ENCODE data around the gene EFCAB9.
"Not testable (repeated sequence)": the region's sequence is repeated elsewhere in the genome, so short reads cannot be mapped to it uniquely, and the experiment has no call there.

Gene EFCAB9

GRCh38 chr5:172188893-172189692 lies 4.9 kb upstream of the EFCAB9 start:
- no peak for DNase-seq (ENCODE audit: low read depth in 2 of 2)

- DNase-seq (ENCODE audit: low read depth in 2 of 2) = no peak
Measured at GRCh38 chr5:172189693-172190296, 4.2 kb upstream of the EFCAB9 start.

- no peak for DNase-seq (ENCODE audit: low read depth in 2 of 2)
Measured at GRCh38 chr5:172194985-172195774, 1.2 kb downstream of the EFCAB9 start.

GRCh38 chr5:172197775-172198174 lies 3.8 kb downstream of the EFCAB9 start:
- not testable (repeated sequence) for DNase-seq (ENCODE audit: low read depth in 2 of 2)

- DNase-seq (ENCODE audit: low read depth in 2 of 2) = no peak
Measured at GRCh38 chr5:172199446-172199845, 5.5 kb downstream of the EFCAB9 start.

- DNase-seq (ENCODE audit: low read depth in 2 of 2) = no peak
Measured at GRCh38 chr5:172200476-172200875, 6.5 kb downstream of the EFCAB9 start.

- not testable (repeated sequence) for DNase-seq (ENCODE audit: low read depth in 2 of 2)
Measured at GRCh38 chr5:172205984-172206383, 12.0 kb downstream of the EFCAB9 start.

- DNase-seq (ENCODE audit: low read depth in 2 of 2) = no peak
Measured at GRCh38 chr5:172207511-172207910, 13.5 kb downstream of the EFCAB9 start.

GRCh38 chr5:172209714-172210113 lies 15.7 kb downstream of the EFCAB9 start:
- no peak for DNase-seq (ENCODE audit: low read depth in 2 of 2)

GRCh38 chr5:172211676-172212075 lies 17.7 kb downstream of the EFCAB9 start:
- DNase-seq (ENCODE audit: low read depth in 2 of 2) = no peak

- no peak for DNase-seq (ENCODE audit: low read depth in 2 of 2)
Measured at GRCh38 chr5:172213126-172213525, 19.2 kb downstream of the EFCAB9 start.

GRCh38 chr5:172216345-172216744 lies 22.4 kb downstream of the EFCAB9 start:
- DNase-seq (ENCODE audit: low read depth in 2 of 2) = no peak

- no peak for DNase-seq (ENCODE audit: low read depth in 2 of 2)
Measured at GRCh38 chr5:172219296-172219695, 25.3 kb downstream of the EFCAB9 start.

- DNase-seq (ENCODE audit: low read depth in 2 of 2) = no peak
Measured at GRCh38 chr5:172223901-172224873, 30.2 kb downstream of the EFCAB9 start.

GRCh38 chr5:172224996-172225395 lies 31.0 kb downstream of the EFCAB9 start:
- DNase-seq (ENCODE audit: low read depth in 2 of 2) = no peak

GRCh38 chr5:172229904-172230303 lies 35.9 kb downstream of the EFCAB9 start:
- DNase-seq (ENCODE audit: low read depth in 2 of 2) = no peak

- no peak for DNase-seq (ENCODE audit: low read depth in 2 of 2)
Measured at GRCh38 chr5:172234031-172234430, 40.1 kb downstream of the EFCAB9 start.

GRCh38 chr5:172235132-172235780 lies 41.3 kb downstream of the EFCAB9 start:
- no peak for DNase-seq (ENCODE audit: low read depth in 2 of 2)

GRCh38 chr5:172235827-172236736 lies 42.1 kb downstream of the EFCAB9 start:
- DNase-seq (ENCODE audit: low read depth in 2 of 2) = no peak

- no peak for DNase-seq (ENCODE audit: low read depth in 2 of 2)
Measured at GRCh38 chr5:172238334-172238733, 44.4 kb downstream of the EFCAB9 start.
